Pons (tissue), 1 donor: ENCODE results near the gene PRSS2.
A peak's percentile ranks its signal among the peaks of the same experiment; 100 is the strongest.

Source experiments
- DNase-seq: peaks from one replicate; pipeline ENCODE4 v3.0.0-alpha.2; 2016; ENCODE audit warnings: low spot score

Gene PRSS2

GRCh38 chr7:142801601-142802295 lies 31.0 kb downstream of the PRSS2 start:
- DNase-seq: no peak

DNA sequence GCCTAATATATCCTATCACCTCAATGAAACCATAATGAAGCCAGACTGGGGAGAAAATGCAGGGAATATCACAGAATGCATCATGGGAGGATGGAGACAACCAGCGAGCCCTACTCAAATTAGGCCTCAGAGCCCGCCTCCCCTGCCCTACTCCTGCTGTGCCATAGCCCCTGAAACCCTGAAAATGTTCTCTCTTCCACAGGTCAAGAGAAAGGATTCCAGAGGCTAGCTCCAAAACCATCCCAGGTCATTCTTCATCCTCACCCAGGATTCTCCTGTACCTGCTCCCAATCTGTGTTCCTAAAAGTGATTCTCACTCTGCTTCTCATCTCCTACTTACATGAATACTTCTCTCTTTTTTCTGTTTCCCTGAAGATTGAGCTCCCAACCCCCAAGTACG lies 31.5 kb downstream of the PRSS2 start:
- no peak for DNase-seq

GRCh38 chr7:142803901-142804300 lies 33.1 kb downstream of the PRSS2 start:
- DNase-seq: no peak

DNA sequence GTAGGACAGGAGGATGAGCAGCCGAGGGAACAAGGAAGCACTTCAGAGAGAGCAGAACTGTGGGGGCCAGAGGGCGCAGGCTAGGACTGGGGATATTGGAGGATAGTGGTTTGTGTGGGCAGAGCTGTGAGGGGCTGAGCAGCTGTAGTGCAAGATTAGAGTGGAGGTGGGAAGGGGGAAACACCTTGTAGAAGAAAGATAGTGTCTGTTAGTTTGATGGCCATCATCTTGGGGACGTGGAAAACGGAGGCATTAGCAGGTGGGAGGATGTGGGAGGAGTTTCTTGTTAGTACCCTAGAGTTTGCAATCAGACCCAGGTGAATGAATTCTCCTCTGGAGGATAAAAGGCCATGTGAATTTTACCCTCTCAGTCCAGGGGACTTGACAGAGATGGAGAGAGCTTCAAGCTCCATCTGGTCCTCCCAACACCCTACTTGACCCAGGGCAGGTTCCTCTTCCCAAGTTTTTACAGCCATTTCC lies 34.0 kb downstream of the PRSS2 start:
- DNase-seq: no peak

DNA sequence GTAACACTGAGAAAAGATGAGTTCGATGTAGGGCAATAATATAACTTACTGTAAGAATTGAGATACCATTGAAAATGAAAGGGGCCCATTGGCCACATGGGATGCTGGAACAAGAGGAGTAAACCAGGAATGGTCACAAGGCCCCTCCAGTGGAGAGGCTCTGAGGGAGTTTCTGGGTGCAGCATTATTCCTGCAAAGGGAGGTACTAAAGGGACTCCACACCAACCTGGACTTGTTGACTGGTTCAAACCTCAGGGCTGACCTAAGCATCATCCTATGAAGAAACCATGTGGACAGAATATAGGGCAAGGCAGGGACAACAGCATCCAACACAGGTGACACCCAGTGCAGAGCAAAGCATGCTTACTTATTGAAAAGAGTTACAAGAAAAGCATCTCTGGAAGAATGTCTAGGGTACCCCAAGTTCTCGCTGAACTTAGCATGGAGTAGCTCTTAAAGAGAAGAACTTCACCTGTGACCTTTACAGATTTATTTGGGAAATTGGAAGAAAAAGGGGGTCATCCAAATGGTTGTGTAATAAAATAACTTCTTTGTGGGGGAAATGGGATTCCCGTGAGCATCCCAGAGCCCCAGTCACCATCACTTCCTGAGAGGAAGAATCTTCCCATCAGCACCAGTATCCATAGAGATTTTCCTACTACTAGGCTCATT lies 34.7 kb downstream of the PRSS2 start:
- DNase-seq: no peak

DNA sequence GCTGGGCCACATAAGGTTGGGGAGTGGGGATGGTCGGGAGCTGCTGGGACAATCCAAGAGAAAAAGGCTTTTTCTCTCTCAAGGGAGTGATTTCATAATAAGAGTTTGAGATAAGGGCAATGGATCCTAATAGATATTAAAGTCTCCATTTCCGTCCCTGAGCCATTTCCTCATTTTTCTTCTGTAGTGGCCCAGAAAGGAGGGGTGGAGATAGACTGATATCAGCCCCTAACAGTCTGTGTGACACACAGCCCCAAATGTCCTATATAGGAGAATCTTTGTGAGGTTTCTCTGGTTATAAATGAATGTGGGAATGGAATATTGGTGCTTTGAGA lies 35.2 kb downstream of the PRSS2 start:
- no peak for DNase-seq

DNA sequence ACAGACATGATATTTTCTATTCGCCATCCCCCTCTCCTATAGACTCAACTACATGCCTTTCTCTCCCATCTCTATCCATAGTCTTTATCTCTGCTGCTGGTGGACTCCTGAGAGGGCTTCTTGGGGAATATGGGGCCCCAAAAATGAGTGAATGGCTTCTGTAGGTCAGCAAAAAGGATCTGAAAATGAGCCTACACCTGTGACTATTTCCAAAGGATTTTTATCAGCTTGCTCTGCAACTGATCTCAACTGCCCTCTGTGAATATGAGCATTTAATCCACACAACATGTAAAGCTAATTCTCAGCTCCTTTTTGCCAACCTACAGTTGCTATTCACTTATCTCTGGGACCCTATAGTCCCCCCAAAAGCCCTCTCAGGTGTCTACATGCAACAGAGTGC lies 36.2 kb downstream of the PRSS2 start:
- no peak for DNase-seq

- no peak for DNase-seq
Observed at GRCh38 chr7:142807855-142808460, 37.2 kb downstream of the PRSS2 start.

GRCh38 chr7:142808461-142808801 lies 37.7 kb downstream of the PRSS2 start:
- no peak for DNase-seq

GRCh38 chr7:142808802-142809583 lies 38.2 kb downstream of the PRSS2 start:
- no peak for DNase-seq

- DNase-seq: no peak
Observed at GRCh38 chr7:142809671-142810070, 38.9 kb downstream of the PRSS2 start.

DNA sequence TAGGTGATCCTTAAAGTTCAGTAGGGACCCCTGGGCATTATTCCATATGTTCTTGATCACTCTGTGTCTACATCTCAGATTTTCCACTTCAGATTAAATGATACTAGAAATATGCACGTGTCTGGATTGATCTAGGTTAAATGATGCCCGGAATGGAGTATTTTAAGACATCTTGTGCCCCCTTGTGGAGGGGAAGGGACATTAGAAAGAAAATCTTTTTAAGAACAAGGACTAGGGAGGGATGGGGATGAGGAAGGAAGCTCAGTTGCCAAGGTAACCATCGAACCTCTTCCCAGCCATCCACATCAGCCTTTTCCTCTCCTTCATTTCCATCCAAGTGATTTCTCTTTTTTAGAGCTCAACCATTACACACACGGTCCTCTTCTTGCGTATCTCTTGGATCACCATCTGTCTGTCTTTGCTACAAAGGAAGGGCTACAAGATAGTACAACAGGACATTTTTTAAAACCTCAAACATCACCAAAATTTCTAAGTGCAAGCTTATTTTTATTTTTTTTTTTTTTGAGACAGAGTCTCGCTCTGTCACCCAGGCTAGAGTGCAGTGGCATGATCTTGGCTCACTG lies 40.5 kb downstream of the PRSS2 start:
- DNase-seq: peak; percentile 59

GRCh38 chr7:142812437-142813215 lies 41.9 kb downstream of the PRSS2 start:
- no peak for DNase-seq

- DNase-seq: no peak
Observed at GRCh38 chr7:142813226-142813625, 42.5 kb downstream of the PRSS2 start.

DNA sequence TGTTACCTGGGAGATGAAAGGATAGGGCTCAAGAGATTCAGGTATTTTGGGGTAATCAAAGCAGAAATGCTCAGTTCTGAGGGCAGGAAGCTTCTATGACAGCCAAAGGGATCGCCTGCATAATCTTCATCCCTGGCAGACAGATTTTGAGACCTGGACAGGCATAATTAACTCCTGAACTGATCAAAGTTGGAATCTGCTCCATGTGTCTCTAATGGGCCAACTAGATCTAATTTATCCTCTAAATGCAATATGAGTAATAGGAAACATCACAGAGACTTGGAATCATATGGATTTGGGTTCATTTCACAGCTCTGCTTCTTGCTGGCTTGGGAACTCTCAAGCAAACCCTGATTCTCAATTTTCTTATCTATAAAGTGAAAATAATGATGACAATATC lies 42.9 kb downstream of the PRSS2 start:
- DNase-seq: no peak

DNA sequence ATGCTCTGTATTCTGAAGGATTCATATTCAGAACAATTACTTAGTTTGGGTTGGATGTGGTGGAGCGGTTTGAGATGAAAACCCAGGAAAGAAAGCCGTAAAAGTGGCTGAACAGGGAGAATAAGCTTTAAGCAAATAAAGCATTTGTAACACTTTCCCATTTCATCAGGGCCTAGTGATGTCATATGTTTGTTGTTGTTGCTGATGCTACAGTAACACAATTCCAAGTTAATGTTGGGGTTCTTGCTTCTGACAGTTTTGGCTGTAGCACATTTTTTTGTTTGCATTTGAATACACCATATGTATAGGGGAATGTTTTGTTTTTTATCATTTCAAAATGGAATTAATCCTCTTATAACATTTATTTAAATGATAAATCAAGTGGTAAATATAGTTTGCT lies 43.7 kb downstream of the PRSS2 start:
- DNase-seq: no peak

DNA sequence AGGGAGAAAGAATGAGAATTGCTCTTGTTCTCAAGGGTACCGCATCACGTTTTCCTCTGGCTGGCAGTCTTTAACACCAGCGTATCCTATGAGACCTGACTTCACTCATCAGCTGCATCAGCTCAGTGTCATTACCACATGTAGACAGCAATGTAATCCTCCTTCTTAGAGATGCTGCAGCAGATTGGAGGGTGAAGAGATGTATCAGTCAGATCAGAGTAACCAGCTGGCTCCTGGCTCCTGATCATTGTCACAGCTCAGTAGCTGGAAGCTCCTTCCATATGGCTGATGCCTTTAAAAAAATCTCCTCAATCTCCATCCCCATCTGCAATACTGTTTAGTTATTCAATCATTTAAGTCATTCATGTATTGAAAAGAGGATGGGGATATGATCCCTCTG lies 44.4 kb downstream of the PRSS2 start:
- DNase-seq: peak; percentile 11

DNA sequence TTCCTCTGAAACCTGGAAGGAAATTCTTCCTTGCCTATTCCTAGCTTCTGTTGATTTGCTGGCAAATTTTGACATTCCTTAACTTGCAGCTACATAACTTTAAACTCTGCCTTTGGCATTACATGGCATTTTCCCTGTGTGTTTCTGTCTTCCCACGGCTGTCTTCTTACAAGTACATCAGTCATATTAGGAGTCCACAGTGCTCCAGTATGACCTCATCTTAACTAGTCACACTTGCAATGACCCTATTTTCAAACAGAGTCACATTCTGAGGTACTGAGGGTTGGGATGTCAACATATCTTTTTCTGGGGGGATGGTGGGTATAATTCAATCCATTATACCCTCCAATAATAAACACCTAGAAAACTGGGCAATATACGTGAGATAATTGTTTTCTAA lies 46.7 kb downstream of the PRSS2 start:
- no peak for DNase-seq

- DNase-seq: no peak
Observed at GRCh38 chr7:142819530-142819929, 48.8 kb downstream of the PRSS2 start.

- no peak for DNase-seq
Observed at GRCh38 chr7:142822714-142823113, 51.9 kb downstream of the PRSS2 start.
